ENCODE measurements around the gene SUDS3. TPM values are rescaled to one million over a fixed set of nuclear protein-coding genes. Genes with fewer than 3 reads are reported as not detected.

Gene SUDS3
- total and polyA plus RNA-seq, 4 experiments from 2014 or later = 14.4 to 35.0 (median 28.7) TPM

- no peak for DNase-seq
- ChIA-PET POLR2A (ENCODE audit: partially characterized antibody) (no interaction called here), CTCF (ENCODE audit: partially characterized antibody) (no interaction called here)
- no peaks in the 10 kb centered on the region for H3K9me3 ChIP-seq (ENCODE audit: control insufficient read depth in 1 of 2, low read length in 2 of 2)
- H3K27ac ChIP-seq (ENCODE audit: low read depth, low read length) = no peak overlapping the region
- no peak overlapping the region for H3K4me3 ChIP-seq (ENCODE audit: low read length in 2 of 2)
- H3K4me1 ChIP-seq (ENCODE audit: insufficient read depth, low read length) = no peaks in the 10 kb centered on the region
- Mint-ChIP-seq H3K9me3 (no peaks in the 10 kb centered on the region), H3K4me3 (peak overlapping the region in 1 of 8 donors; percentile 48), H3K4me1 (peaks cover 0 to 9% (median 3%) of the 10 kb centered on the region in 4 donors), H3K27ac (no peak overlapping the region), H3K36me3 (peaks cover 0 to 38% of the 10 kb centered on the region in 2 donors), H3K27me3 (no peaks in the 10 kb centered on the region)
- H3K36me3 ChIP-seq (ENCODE audit: insufficient read depth, low read length) = no peaks in the 10 kb centered on the region
- H3K27me3 ChIP-seq (ENCODE audit: insufficient read depth, low read length) = no peaks in the 10 kb centered on the region
- intact Hi-C loops (cut with micrococcal nuclease) = no loop called here
Measured at GRCh38 chr12:118428643-118429042, 52.3 kb downstream of the SUDS3 start.

GRCh38 chr12:118429688-118430383, 53.5 kb downstream of the SUDS3 start:
- Mint-ChIP-seq H3K27me3 (no peaks in the 10 kb centered on the region), H3K4me3 (no peak overlapping the region), H3K27ac (no peak overlapping the region), H3K9me3 (peaks cover 0 to 3% (median 0%) of the 10 kb centered on the region in 8 donors), H3K4me1 (peaks cover 0 to 8% (median 3%) of the 10 kb centered on the region in 4 donors), H3K36me3 (peaks cover 0 to 37% of the 10 kb centered on the region in 2 donors)
- no peak for DNase-seq
- H3K4me1 ChIP-seq (ENCODE audit: insufficient read depth, low read length) = no peaks in the 10 kb centered on the region
- intact Hi-C loops (cut with micrococcal nuclease) = no loop called here
- POLR2A ChIA-PET (ENCODE audit: partially characterized antibody) = no interaction called here
- no peak overlapping the region for H3K4me3 ChIP-seq (ENCODE audit: low read length in 2 of 2)
- CTCF ChIA-PET (ENCODE audit: partially characterized antibody) = no interaction called here
- no peaks in the 10 kb centered on the region for H3K36me3 ChIP-seq (ENCODE audit: insufficient read depth, low read length)
- no peaks in the 10 kb centered on the region for H3K9me3 ChIP-seq (ENCODE audit: control insufficient read depth in 1 of 2, low read length in 2 of 2)
- H3K27me3 ChIP-seq (ENCODE audit: insufficient read depth, low read length) = no peaks in the 10 kb centered on the region
- no peak overlapping the region for H3K27ac ChIP-seq (ENCODE audit: low read depth, low read length)

GRCh38 chr12:118430516-118430915, 54.2 kb downstream of the SUDS3 start:
- peaks cover 0 to 7% (median under 1%) of the 10 kb centered on the region in 8 donors for H3K9me3 Mint-ChIP-seq
- no peaks in the 10 kb centered on the region for H3K36me3 ChIP-seq (ENCODE audit: insufficient read depth, low read length)
- H3K4me1 Mint-ChIP-seq = peaks cover 0 to 1% (median 0%) of the 10 kb centered on the region in 4 donors
- no peak overlapping the region for H3K4me3 Mint-ChIP-seq
- H3K36me3 Mint-ChIP-seq = peaks cover 3 to 31% of the 10 kb centered on the region in 2 donors
- ChIA-PET CTCF (ENCODE audit: partially characterized antibody) (no interaction called here), POLR2A (ENCODE audit: partially characterized antibody) (no interaction called here)
- no peak for DNase-seq
- H3K27ac Mint-ChIP-seq = no peak overlapping the region
- intact Hi-C loops (cut with micrococcal nuclease) = no loop called here
- no peaks in the 10 kb centered on the region for H3K9me3 ChIP-seq (ENCODE audit: control insufficient read depth in 1 of 2, low read length in 2 of 2)
- no peaks in the 10 kb centered on the region for H3K4me1 ChIP-seq (ENCODE audit: insufficient read depth, low read length)
- no peaks in the 10 kb centered on the region for H3K27me3 Mint-ChIP-seq
- no peak overlapping the region for H3K4me3 ChIP-seq (ENCODE audit: low read length in 2 of 2)
- H3K27me3 ChIP-seq (ENCODE audit: insufficient read depth, low read length) = no peaks in the 10 kb centered on the region
- no peak overlapping the region for H3K27ac ChIP-seq (ENCODE audit: low read depth, low read length)

- Mint-ChIP-seq H3K27ac (no peak overlapping the region), H3K36me3 (peaks cover 3 to 18% of the 10 kb centered on the region in 2 donors), H3K27me3 (no peaks in the 10 kb centered on the region), H3K9me3 (peaks cover 0 to 10% (median 3%) of the 10 kb centered on the region in 8 donors), H3K4me1 (no peaks in the 10 kb centered on the region), H3K4me3 (no peak overlapping the region)
- CTCF ChIA-PET (ENCODE audit: partially characterized antibody) = no interaction called here
- Histone ChIP-seq H3K9me3 (ENCODE audit: control insufficient read depth in 1 of 2, low read length in 2 of 2) (no peaks in the 10 kb centered on the region), H3K36me3 (ENCODE audit: insufficient read depth, low read length) (no peaks in the 10 kb centered on the region), H3K4me3 (ENCODE audit: low read length in 2 of 2) (no peak overlapping the region), H3K4me1 (ENCODE audit: insufficient read depth, low read length) (no peaks in the 10 kb centered on the region), H3K27me3 (ENCODE audit: insufficient read depth, low read length) (no peaks in the 10 kb centered on the region), H3K27ac (ENCODE audit: low read depth, low read length) (no peak overlapping the region)
- intact Hi-C loops (cut with micrococcal nuclease) = no loop called here
- POLR2A ChIA-PET (ENCODE audit: partially characterized antibody) = no interaction called here
- DNase-seq = no peak
Measured at GRCh38 chr12:118432812-118433545, 56.6 kb downstream of the SUDS3 start.

- Histone ChIP-seq H3K9me3 (ENCODE audit: control insufficient read depth in 1 of 2, low read length in 2 of 2) (no peaks in the 10 kb centered on the region), H3K4me3 (ENCODE audit: low read length in 2 of 2) (no peak overlapping the region), H3K4me1 (ENCODE audit: insufficient read depth, low read length) (no peaks in the 10 kb centered on the region), H3K27me3 (ENCODE audit: insufficient read depth, low read length) (no peaks in the 10 kb centered on the region), H3K36me3 (ENCODE audit: insufficient read depth, low read length) (no peaks in the 10 kb centered on the region), H3K27ac (ENCODE audit: low read depth, low read length) (no peak overlapping the region)
- Mint-ChIP-seq H3K27ac (no peak overlapping the region), H3K4me3 (no peak overlapping the region), H3K4me1 (no peaks in the 10 kb centered on the region), H3K9me3 (peaks cover 0 to 13% (median 3%) of the 10 kb centered on the region in 8 donors), H3K36me3 (peaks cover 3 to 12% of the 10 kb centered on the region in 2 donors), H3K27me3 (peaks cover under 1 to 11% of the 10 kb centered on the region in 2 donors)
- intact Hi-C loops (cut with micrococcal nuclease) = no loop called here
- no peak for DNase-seq
- ChIA-PET POLR2A (ENCODE audit: partially characterized antibody) (no interaction called here), CTCF (ENCODE audit: partially characterized antibody) (no interaction called here)
Measured at GRCh38 chr12:118436002-118436730, 59.8 kb downstream of the SUDS3 start.

- Mint-ChIP-seq H3K36me3 (peaks cover 3 to 10% of the 10 kb centered on the region in 2 donors), H3K9me3 (peaks cover 0 to 13% (median 3%) of the 10 kb centered on the region in 8 donors), H3K4me1 (no peaks in the 10 kb centered on the region), H3K4me3 (no peak overlapping the region), H3K27ac (no peak overlapping the region), H3K27me3 (peaks cover 4 to 16% of the 10 kb centered on the region in 2 donors)
- intact Hi-C loops (cut with micrococcal nuclease) = no loop called here
- ChIA-PET CTCF (ENCODE audit: partially characterized antibody) (no interaction called here), POLR2A (ENCODE audit: partially characterized antibody) (no interaction called here)
- Histone ChIP-seq H3K36me3 (ENCODE audit: insufficient read depth, low read length) (no peaks in the 10 kb centered on the region), H3K27me3 (ENCODE audit: insufficient read depth, low read length) (no peaks in the 10 kb centered on the region), H3K4me3 (ENCODE audit: low read length in 2 of 2) (no peak overlapping the region), H3K27ac (ENCODE audit: low read depth, low read length) (no peak overlapping the region), H3K9me3 (ENCODE audit: control insufficient read depth in 1 of 2, low read length in 2 of 2) (no peaks in the 10 kb centered on the region), H3K4me1 (ENCODE audit: insufficient read depth, low read length) (no peaks in the 10 kb centered on the region)
- DNase-seq = no peak
Measured at GRCh38 chr12:118436986-118437385, 60.6 kb downstream of the SUDS3 start.

- H3K36me3 Mint-ChIP-seq = peaks cover 0 to 3% of the 10 kb centered on the region in 2 donors
- no peak overlapping the region for H3K27ac ChIP-seq (ENCODE audit: low read depth, low read length)
- no peak overlapping the region for H3K27ac Mint-ChIP-seq
- peaks cover 13 to 30% of the 10 kb centered on the region in 2 donors for H3K27me3 Mint-ChIP-seq
- H3K27me3 ChIP-seq (ENCODE audit: insufficient read depth, low read length) = no peaks in the 10 kb centered on the region
- no peaks in the 10 kb centered on the region for H3K9me3 ChIP-seq (ENCODE audit: control insufficient read depth in 1 of 2, low read length in 2 of 2)
- H3K9me3 Mint-ChIP-seq = peaks cover 0 to 13% (median 2%) of the 10 kb centered on the region in 8 donors
- ChIA-PET CTCF (ENCODE audit: partially characterized antibody) (no interaction called here), POLR2A (ENCODE audit: partially characterized antibody) (no interaction called here)
- no peaks in the 10 kb centered on the region for H3K4me1 Mint-ChIP-seq
- no peak overlapping the region for H3K4me3 ChIP-seq (ENCODE audit: low read length in 2 of 2)
- DNase-seq = no peak
- H3K36me3 ChIP-seq (ENCODE audit: insufficient read depth, low read length) = no peaks in the 10 kb centered on the region
- intact Hi-C loops (cut with micrococcal nuclease) = no loop called here
- H3K4me1 ChIP-seq (ENCODE audit: insufficient read depth, low read length) = no peaks in the 10 kb centered on the region
- no peak overlapping the region for H3K4me3 Mint-ChIP-seq
Measured at GRCh38 chr12:118439068-118439467, 62.7 kb downstream of the SUDS3 start.

Data from CD4-positive, alpha-beta memory T cell (primary cell).